AG09319 (cell line): ENCODE measurements around the gene CGNL1.

Experiments used
- DNase-seq: peaks from one replicate; pipeline ENCODE4 v3.0.0-alpha.2; 2010; ENCODE audit warnings: low read depth; ENCODE audit errors: extremely low read depth
- CTCF ChIP-seq: IDR thresholded peaks from 2 replicates; pipeline ENCODE4 v1.5.1; 2011; ENCODE audit warnings: low read depth, mild to moderate bottlenecking, inconsistent platforms, low read length, moderate library complexity

CGNL1 gene

GRCh38 chr15:57545995-57546394, 169.7 kb downstream of the CGNL1 start:
- no peak for TF ChIP-seq CTCF
- DNase-seq = no peak

DNA sequence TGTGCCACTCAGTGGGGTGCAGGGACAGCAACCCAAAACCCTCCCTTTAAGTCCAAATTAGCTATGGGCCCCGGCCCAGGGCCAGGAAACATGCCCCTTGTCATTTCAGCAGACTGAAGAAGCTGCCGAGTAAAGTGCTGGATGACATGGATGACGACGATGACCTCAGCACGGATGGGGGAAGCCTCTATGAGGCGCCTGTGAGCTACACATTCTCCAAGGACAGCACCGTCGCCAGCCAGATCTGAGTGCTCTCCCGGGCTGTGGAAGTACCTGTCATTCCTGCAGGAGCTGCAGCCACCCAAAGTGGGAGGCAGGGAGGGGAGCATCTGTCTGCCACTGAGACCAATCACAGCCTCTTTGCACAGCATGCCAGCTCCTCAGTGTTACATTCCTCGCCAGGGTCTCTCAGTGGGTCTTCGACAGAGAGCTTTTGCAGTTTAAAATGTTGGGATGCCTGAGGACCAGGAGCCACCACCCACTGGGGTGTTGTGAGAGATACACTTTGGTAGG, 171.0 kb downstream of the CGNL1 start:
- no peak for TF ChIP-seq CTCF
- DNase-seq = no peak

- TF ChIP-seq CTCF = no peak
- no peak for DNase-seq
These were observed 172.0 kb downstream of the CGNL1 start for GRCh38 chr15:57548351-57548750.

DNA sequence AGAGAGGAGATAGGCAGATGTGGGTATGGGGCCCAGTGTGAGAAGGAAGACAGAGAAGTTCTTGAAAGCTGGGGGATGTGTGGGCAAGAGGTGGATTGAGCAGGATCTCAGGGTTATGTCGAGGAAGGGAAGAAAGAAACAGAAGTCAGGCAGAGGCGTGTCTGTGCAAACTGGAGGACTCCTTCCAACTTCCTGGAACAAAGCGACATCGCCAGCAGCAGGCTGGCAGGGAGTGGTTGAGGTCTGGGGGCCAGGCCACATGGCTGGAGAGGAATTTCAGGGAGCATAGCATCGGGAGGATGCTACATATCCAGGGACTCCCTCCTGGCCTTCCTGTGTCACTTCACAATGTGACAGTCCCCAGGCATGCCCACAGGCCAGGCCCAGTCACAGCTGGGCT, 172.5 kb downstream of the CGNL1 start:
- no peak for DNase-seq

GRCh38 chr15:57549935-57550334, 173.6 kb downstream of the CGNL1 start:
- DNase-seq = no peak
- TF ChIP-seq CTCF = no peak

More for the DNA sequence above, 172.5 kb downstream of the CGNL1 start:
- no peak for TF ChIP-seq CTCF

DNA sequence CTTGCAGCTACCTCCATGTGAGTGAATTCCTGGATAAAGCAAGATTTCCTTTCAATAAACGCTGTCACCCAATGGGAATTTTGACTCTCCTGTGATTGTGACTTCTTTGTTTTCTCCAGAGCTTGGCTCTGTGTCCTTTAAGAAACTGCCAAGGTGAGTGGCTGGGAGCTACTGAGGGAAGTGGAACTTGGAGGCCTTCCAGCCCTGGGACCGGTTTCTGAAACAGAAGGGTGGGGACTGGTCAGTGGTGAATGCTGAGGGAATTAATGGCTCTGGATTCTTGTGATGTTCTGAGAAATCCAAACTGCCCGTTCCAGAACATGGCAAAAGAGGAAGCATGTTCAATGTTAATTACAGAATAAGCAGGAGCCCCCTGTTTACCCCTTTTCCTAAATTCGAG, 174.3 kb downstream of the CGNL1 start:
- TF ChIP-seq CTCF = no peak
- DNase-seq = no peak

- DNase-seq = no peak
These were observed 175.7 kb downstream of the CGNL1 start for GRCh38 chr15:57551715-57552677.

More at GRCh38 chr15:57551715-57552677, 175.7 kb downstream of the CGNL1 start:
- no peak for TF ChIP-seq CTCF
